Right atrium auricular region (tissue), 2 donors: Measurements from ENCODE around the gene KRTAP10-11. TPM values are rescaled to one million over a fixed set of nuclear protein-coding genes. Genes with fewer than 3 reads are reported as not detected.

Source experiments
- DNase-seq: peaks from one replicate; pipeline ENCODE4 v3.0.0-alpha.2; 2019; ENCODE audit warnings: low spot score
- H3K27ac ChIP-seq, 2 donors: fragments of 200-600 bp; sonication (generic); 1 replicate in 1 of 2; 2 replicates in 1 of 2; pipeline ENCODE4 v1.5.1; 2016 to 2019
- H3K27me3 ChIP-seq, 2 donors: fragments of 200-600 bp; sonication (generic); one replicate each; pipeline versions ENCODE4 v1.5.1 to v1.6.0; 2017 to 2019
- H3K36me3 ChIP-seq: fragments of 200-600 bp; sonication (generic); one replicate; pipeline ENCODE4 v1.5.1; 2016
- H3K4me1 ChIP-seq, 2 donors: fragments of 200-600 bp; sonication (generic); one replicate each; pipeline versions ENCODE4 v1.5.1 to v1.6.0; 2017 to 2019
- H3K4me3 ChIP-seq, 2 donors: fragments of 200-600 bp; sonication (generic); 1 replicate in 1 of 2; 2 replicates in 1 of 2; pipeline ENCODE4 v1.5.1; 2017 to 2019; ENCODE audit warnings: mild to moderate bottlenecking in 1 of 2, moderate library complexity in 1 of 2
- H3K9me3 ChIP-seq, 2 donors: fragments of 200-600 bp; sonication (generic); one replicate each; pipeline ENCODE4 v1.5.1; 2019
- total RNA-seq, 2 donors: library from RNA; depleted of rRNA; stranded (reverse); fragments of >200 nt; gene quantifications; one replicate each; pipeline ENCODE4 v1.1.0, GENCODE V29; 2016
- TF ChIP-seq, protein P1 (sequence below), 2 donors: fragments of 200-600 bp; sonication (generic); IDR thresholded peaks; one replicate each; pipeline ENCODE4 v1.5.1; 2019; ENCODE audit warnings: antibody characterized with exemption in 2 of 2

The KRTAP10-11 gene
- total RNA-seq, 2 donors from 2014 or later: not detected

DNA sequence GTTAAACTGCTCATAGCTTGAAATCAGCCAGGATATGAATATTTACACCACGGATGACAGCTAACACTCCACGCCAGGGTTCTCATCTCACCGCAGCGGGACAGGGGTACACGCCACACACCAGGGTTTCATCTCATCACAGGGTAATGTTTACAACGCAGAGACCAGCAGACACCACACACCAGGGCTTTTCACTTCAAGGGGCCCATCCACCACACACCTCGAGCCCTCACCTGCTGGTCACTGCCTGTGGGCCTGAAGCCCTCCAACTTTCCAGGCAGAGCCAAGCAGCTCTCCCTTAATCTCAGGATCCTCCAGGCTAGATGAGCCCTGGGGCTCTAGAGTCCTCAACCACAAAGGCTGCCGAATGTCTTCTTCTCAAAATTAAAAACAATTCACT lies 49.4 kb downstream of the KRTAP10-11 start:
- no peaks in the 10 kb centered on the region for H3K36me3 ChIP-seq
- peaks cover 5 to 18% of the 10 kb centered on the region in 2 donors for H3K9me3 ChIP-seq
- H3K4me3 ChIP-seq: no peak overlapping the region
- TF ChIP-seq, protein P1, sequence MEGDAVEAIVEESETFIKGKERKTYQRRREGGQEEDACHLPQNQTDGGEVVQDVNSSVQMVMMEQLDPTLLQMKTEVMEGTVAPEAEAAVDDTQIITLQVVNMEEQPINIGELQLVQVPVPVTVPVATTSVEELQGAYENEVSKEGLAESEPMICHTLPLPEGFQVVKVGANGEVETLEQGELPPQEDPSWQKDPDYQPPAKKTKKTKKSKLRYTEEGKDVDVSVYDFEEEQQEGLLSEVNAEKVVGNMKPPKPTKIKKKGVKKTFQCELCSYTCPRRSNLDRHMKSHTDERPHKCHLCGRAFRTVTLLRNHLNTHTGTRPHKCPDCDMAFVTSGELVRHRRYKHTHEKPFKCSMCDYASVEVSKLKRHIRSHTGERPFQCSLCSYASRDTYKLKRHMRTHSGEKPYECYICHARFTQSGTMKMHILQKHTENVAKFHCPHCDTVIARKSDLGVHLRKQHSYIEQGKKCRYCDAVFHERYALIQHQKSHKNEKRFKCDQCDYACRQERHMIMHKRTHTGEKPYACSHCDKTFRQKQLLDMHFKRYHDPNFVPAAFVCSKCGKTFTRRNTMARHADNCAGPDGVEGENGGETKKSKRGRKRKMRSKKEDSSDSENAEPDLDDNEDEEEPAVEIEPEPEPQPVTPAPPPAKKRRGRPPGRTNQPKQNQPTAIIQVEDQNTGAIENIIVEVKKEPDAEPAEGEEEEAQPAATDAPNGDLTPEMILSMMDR (IDR thresholded peaks at IDR 0.05): no peak
- DNase-seq: peak; percentile 9
- no peaks in the 10 kb centered on the region for H3K4me1 ChIP-seq
- H3K27ac ChIP-seq: no peak overlapping the region
- no peaks in the 10 kb centered on the region for H3K27me3 ChIP-seq

DNA sequence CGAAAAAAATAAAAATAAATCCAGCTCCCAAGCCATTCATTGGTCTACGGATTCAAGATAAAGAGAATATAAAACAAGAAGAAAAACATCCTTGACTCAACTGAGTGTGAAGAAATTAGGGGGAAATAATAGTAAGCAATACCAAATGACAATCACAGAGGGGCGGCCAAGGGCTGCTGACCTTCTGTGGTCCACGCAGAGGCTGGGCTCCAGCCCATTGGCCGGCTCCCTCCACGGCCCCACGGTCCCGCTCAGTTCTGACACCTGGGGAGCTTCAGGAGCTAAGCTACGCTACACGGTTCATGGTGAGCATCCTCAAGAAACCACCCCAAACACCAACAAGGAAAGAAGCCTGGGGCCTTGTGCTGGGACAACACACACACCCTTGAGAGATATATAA lies 50.4 kb downstream of the KRTAP10-11 start:
- no peaks in the 10 kb centered on the region for H3K36me3 ChIP-seq
- no peaks in the 10 kb centered on the region for H3K27me3 ChIP-seq
- no peaks in the 10 kb centered on the region for H3K4me1 ChIP-seq
- no peak overlapping the region for H3K27ac ChIP-seq
- TF ChIP-seq, protein P1 (IDR thresholded peaks at IDR 0.05): no peak
- peak; percentile 38 for DNase-seq
- no peak overlapping the region for H3K4me3 ChIP-seq
- peaks cover 5 to 18% of the 10 kb centered on the region in 2 donors for H3K9me3 ChIP-seq

Other genes with a start within 250 kb of the KRTAP10-11 start
- 1 to 10 TPM; 1.1 to 1.7 TPM for gene LRRC3, start 190.9 kb upstream of the KRTAP10-11 start, total RNA-seq
- not detected for gene KRTAP10-1, start 106.2 kb upstream of the KRTAP10-11 start, total RNA-seq
- not detected for gene KRTAP10-2, start 94.9 kb upstream of the KRTAP10-11 start, total RNA-seq
- gene KRTAP10-3, start 87.6 kb upstream of the KRTAP10-11 start, total RNA-seq: not detected
- not detected for gene KRTAP10-4, start 72.7 kb upstream of the KRTAP10-11 start, total RNA-seq
- gene KRTAP10-5, start 65.8 kb upstream of the KRTAP10-11 start, total RNA-seq: not detected
- gene KRTAP10-6, start 53.9 kb upstream of the KRTAP10-11 start, total RNA-seq: not detected
- not detected for gene KRTAP10-7, start 45.8 kb upstream of the KRTAP10-11 start, total RNA-seq
- gene KRTAP10-8, start 34.3 kb upstream of the KRTAP10-11 start, total RNA-seq: not detected
- not detected for gene KRTAP10-9, start 19.3 kb upstream of the KRTAP10-11 start, total RNA-seq
- gene KRTAP10-10, start 9.1 kb upstream of the KRTAP10-11 start, total RNA-seq: not detected
- gene KRTAP12-4, start 8.2 kb downstream of the KRTAP10-11 start, total RNA-seq: not detected
- gene KRTAP12-3, start 11.5 kb downstream of the KRTAP10-11 start, total RNA-seq: not detected
- gene KRTAP12-2, start 20.5 kb downstream of the KRTAP10-11 start, total RNA-seq: not detected
- not detected for gene KRTAP12-1, start 35.7 kb downstream of the KRTAP10-11 start, total RNA-seq
- gene KRTAP10-12, start 50.8 kb downstream of the KRTAP10-11 start, total RNA-seq: not detected
- not detected for gene TSPEAR, start 65.2 kb downstream of the KRTAP10-11 start, total RNA-seq
- 10 to 100 TPM; 47.5 to 52.5 TPM for gene UBE2G2, start 155.4 kb downstream of the KRTAP10-11 start, total RNA-seq
- gene SUMO3, start 171.6 kb downstream of the KRTAP10-11 start, total RNA-seq: 10 to 100 TPM; 59.7 to 74.1 TPM
- gene PTTG1IP, start 227.3 kb downstream of the KRTAP10-11 start, total RNA-seq: 100 to 1,000 TPM; 284 to 303 TPM